ENCODE measurements around the gene FOSL2. TPM values are rescaled to one million over a fixed set of nuclear protein-coding genes. Genes with fewer than 3 reads are reported as not detected.
A peak's percentile ranks its signal among the peaks of the same experiment; 100 is the strongest.

Gene FOSL2
- total and polyA plus RNA-seq, 4 donors: 4.5 to 14.2 (median 10.7) TPM

DNA sequence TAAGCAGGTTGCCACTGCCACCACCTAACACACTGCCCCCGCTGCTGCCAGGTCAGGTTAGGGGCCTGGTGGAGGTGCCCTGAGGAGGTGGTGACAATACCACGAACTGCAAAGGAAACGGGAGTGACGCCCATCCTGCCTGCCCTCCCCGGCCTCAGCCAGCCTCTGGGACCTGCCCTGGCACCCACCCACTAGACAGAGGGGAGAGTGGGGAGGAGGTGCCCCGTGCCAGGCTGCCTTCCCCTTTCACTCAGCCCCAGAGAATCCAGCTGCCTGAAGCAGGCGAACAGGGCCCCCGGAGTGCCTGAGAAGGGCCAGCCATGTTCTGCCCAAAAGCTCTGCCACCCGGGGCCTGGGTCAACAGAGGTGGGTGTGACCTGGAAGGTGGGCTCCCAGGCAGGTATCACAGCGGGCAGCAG, 44.5 kb upstream of the FOSL2 start:
- WGBS (ENCODE audit: insufficient coverage): 89% methylated on average over 5 of the region's 10 CpGs
- no peak for DNase-seq (ENCODE audit: low read depth in 4 of 6, low spot score in 6 of 6)
- Histone ChIP-seq H3K27ac (ENCODE audit: low read depth, low read length) (no peak overlapping the region), H3K4me1 (ENCODE audit: control insufficient read depth, insufficient read depth, low read length) (no peaks in the 10 kb centered on the region), H3K9me3 (ENCODE audit: control insufficient read depth, insufficient read depth, low read length) (no peaks in the 10 kb centered on the region), H3K4me3 (ENCODE audit: low read depth, low read length) (no peak overlapping the region), H3K36me3 (ENCODE audit: control insufficient read depth, insufficient read depth, low read length) (no peaks in the 10 kb centered on the region), H3K27me3 (ENCODE audit: control insufficient read depth, insufficient read depth, low read length) (no peaks in the 10 kb centered on the region)

DNA sequence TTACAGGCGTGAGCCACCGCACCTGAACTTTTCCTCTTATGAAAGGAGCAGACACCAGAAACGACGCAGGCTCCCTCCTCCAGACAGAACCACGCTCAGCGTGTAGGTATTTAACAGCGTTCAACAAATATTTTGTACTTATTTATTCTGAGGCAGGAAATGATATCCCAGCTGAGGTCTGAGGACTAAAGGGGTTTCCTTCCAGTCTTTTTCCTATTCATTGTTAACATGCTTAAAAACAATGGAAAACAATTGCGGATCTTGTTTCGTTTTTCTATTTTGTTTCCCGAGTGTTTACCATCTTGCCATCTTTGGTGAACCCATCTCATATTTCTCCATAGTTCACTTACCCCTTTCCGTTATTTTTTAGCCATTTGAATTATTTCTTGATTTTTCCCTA, 43.7 kb upstream of the FOSL2 start:
- WGBS (ENCODE audit: insufficient coverage): 95% methylated on average over 3 of the region's 11 CpGs
- no peaks in the 10 kb centered on the region for H3K4me1 ChIP-seq (ENCODE audit: control insufficient read depth, insufficient read depth, low read length)

GRCh38 chr2:28349546-28350165, 43.0 kb upstream of the FOSL2 start:
- 93% methylated on average over 6 of the region's 11 CpGs for WGBS (ENCODE audit: insufficient coverage)
- Histone ChIP-seq H3K9me3 (ENCODE audit: control insufficient read depth, insufficient read depth, low read length) (no peaks in the 10 kb centered on the region), H3K27ac (ENCODE audit: low read depth, low read length) (no peak overlapping the region), H3K4me3 (ENCODE audit: low read depth, low read length) (no peak overlapping the region), H3K36me3 (ENCODE audit: control insufficient read depth, insufficient read depth, low read length) (no peaks in the 10 kb centered on the region), H3K4me1 (ENCODE audit: control insufficient read depth, insufficient read depth, low read length) (no peaks in the 10 kb centered on the region), H3K27me3 (ENCODE audit: control insufficient read depth, insufficient read depth, low read length) (no peaks in the 10 kb centered on the region)
- DNase-seq (ENCODE audit: low read depth in 4 of 6, low spot score in 6 of 6): no peak

More for the DNA sequence above, 43.7 kb upstream of the FOSL2 start:
- DNase-seq (ENCODE audit: low read depth in 4 of 6, low spot score in 6 of 6): no peak
- Histone ChIP-seq H3K27me3 (ENCODE audit: control insufficient read depth, insufficient read depth, low read length) (no peaks in the 10 kb centered on the region), H3K4me3 (ENCODE audit: low read depth, low read length) (no peak overlapping the region), H3K9me3 (ENCODE audit: control insufficient read depth, insufficient read depth, low read length) (no peaks in the 10 kb centered on the region), H3K27ac (ENCODE audit: low read depth, low read length) (no peak overlapping the region), H3K36me3 (ENCODE audit: control insufficient read depth, insufficient read depth, low read length) (no peaks in the 10 kb centered on the region)

DNA sequence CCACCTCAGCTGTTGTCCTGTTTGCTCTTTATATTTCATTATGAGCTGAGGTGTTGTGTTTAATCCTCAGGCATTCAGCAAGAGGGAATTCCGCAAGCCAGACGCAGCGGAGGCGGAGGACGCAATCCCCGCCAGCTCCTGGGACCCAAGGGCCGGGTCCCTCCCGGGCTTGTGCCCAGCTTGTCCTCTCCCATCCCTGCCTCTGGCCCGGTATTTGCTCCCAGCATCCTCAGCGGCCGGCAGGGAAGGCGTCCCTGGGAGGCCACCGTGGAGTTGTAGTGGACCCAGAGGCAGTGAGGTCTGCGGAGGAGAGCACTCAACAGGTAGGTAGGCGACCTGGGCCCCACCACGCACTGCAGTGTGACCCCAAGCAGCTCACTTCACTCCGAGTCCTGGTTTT, 42.5 kb upstream of the FOSL2 start:
- H3K36me3 ChIP-seq (ENCODE audit: control insufficient read depth, insufficient read depth, low read length): no peaks in the 10 kb centered on the region
- DNase-seq (ENCODE audit: low read depth in 4 of 6, low spot score in 6 of 6): no peak
- no peaks in the 10 kb centered on the region for H3K27me3 ChIP-seq (ENCODE audit: control insufficient read depth, insufficient read depth, low read length)
- H3K4me3 ChIP-seq (ENCODE audit: low read depth, low read length): no peak overlapping the region
- no peak overlapping the region for H3K27ac ChIP-seq (ENCODE audit: low read depth, low read length)
- H3K9me3 ChIP-seq (ENCODE audit: control insufficient read depth, insufficient read depth, low read length): no peaks in the 10 kb centered on the region
- H3K4me1 ChIP-seq (ENCODE audit: control insufficient read depth, insufficient read depth, low read length): peaks cover under 1% of the 10 kb centered on the region
- WGBS (ENCODE audit: insufficient coverage): 93% methylated on average over 7 of the region's 17 CpGs

DNA sequence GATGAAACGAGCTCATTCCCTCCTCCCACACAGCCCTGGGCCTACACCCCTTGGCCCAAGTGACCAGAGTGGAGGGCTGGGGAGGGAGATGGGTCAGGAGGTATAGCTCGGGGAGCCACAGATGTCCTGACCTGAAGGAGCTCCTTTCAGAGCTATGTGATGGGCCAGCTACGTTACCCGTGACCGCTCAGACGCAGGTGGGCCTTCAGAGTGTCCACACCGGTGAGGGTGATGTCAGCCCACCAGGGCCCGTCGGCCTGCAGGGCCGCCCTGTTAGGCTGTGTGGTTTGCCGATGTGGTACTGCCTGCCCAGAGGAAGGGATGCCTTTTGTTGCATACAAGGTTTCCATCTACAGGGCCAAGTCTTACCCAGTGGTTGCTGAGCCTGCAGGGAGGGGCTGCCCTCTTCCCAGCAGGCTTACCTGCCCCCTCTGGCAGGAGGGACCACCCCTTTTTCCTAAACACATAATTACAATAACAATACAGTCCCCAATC, 41.8 kb upstream of the FOSL2 start:
- DNase-seq (ENCODE audit: low read depth in 4 of 6, low spot score in 6 of 6): no peak
- Histone ChIP-seq H3K27me3 (ENCODE audit: control insufficient read depth, insufficient read depth, low read length) (no peaks in the 10 kb centered on the region), H3K9me3 (ENCODE audit: control insufficient read depth, insufficient read depth, low read length) (no peaks in the 10 kb centered on the region), H3K4me1 (ENCODE audit: control insufficient read depth, insufficient read depth, low read length) (peaks cover 7% of the 10 kb centered on the region), H3K27ac (ENCODE audit: low read depth, low read length) (no peak overlapping the region), H3K4me3 (ENCODE audit: low read depth, low read length) (no peak overlapping the region), H3K36me3 (ENCODE audit: control insufficient read depth, insufficient read depth, low read length) (no peaks in the 10 kb centered on the region)
- WGBS (ENCODE audit: insufficient coverage): 93% methylated on average over 10 of the region's 11 CpGs

DNA sequence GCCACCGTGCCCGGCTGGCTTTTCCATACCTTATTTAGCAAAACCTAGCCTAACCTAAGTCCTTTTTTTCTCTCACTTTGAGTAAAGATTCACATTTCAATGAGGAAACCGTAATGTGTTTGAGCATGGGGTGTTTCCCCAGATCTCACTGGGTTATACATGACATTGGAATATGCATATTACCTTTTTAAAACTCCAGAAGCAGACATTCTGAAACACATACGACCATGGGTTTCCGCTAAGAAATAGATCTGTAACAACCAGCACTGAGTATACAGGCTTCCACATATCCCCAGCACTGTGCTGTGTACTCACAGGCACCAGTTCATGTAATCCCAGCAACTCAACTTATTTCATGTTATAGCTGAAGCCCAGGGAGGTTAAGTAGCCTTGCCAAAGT, 41.0 kb upstream of the FOSL2 start:
- WGBS (ENCODE audit: insufficient coverage): 93% methylated on average over 5 of the region's 5 CpGs
- Histone ChIP-seq H3K27me3 (ENCODE audit: control insufficient read depth, insufficient read depth, low read length) (no peaks in the 10 kb centered on the region), H3K9me3 (ENCODE audit: control insufficient read depth, insufficient read depth, low read length) (no peaks in the 10 kb centered on the region), H3K27ac (ENCODE audit: low read depth, low read length) (peak overlapping the region; percentile 22), H3K4me3 (ENCODE audit: low read depth, low read length) (no peak overlapping the region), H3K4me1 (ENCODE audit: control insufficient read depth, insufficient read depth, low read length) (peaks cover 15% of the 10 kb centered on the region), H3K36me3 (ENCODE audit: control insufficient read depth, insufficient read depth, low read length) (no peaks in the 10 kb centered on the region)
- DNase-seq (ENCODE audit: low read depth in 4 of 6, low spot score in 6 of 6): no peak

- H3K27ac ChIP-seq (ENCODE audit: low read depth, low read length): peak overlapping the region; percentile 22
- DNase-seq (ENCODE audit: low read depth in 4 of 6, low spot score in 6 of 6): peak in 1 of 6 donors; percentile 25
- WGBS (ENCODE audit: insufficient coverage): 78% methylated on average over 4 of the region's 5 CpGs
Observed at GRCh38 chr2:28352104-28352503, 40.6 kb upstream of the FOSL2 start.

DNA sequence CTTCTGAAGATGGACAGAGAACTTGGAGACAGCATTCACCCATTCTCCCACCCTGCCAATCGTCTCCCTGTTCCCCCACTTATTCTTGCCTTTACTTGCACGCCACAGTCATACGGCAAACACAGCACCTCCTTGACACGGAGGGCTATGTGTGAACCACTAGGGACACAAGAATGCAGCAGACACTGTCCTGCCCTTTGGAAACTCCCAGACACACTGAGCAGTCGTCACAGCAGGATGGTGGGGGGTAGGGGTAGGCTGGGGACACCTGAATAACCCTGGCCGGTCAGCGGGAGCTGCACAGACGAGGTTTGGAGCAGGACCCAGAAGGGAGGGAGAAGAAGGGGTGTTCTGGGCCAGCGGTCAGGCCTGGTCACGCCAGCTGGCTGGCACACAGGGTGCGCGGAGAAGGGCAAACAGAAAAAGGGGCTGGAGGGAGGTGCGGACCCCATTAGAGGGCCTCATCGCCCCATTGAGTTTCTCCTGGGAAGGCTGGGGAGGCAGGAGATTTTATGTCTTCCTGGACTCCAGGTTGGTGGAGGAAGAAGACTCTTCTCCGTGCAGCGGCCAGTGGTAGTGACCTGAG, 40.0 kb upstream of the FOSL2 start:
- H3K4me1 ChIP-seq (ENCODE audit: control insufficient read depth, insufficient read depth, low read length): peaks cover 16% of the 10 kb centered on the region
- H3K4me3 ChIP-seq (ENCODE audit: low read depth, low read length): no peak overlapping the region
- H3K9me3 ChIP-seq (ENCODE audit: control insufficient read depth, insufficient read depth, low read length): no peaks in the 10 kb centered on the region
- 79% methylated on average over 14 of the region's 16 CpGs for WGBS (ENCODE audit: insufficient coverage)
- no peak for DNase-seq (ENCODE audit: low read depth in 4 of 6, low spot score in 6 of 6)
- no peak overlapping the region for H3K27ac ChIP-seq (ENCODE audit: low read depth, low read length)
- H3K27me3 ChIP-seq (ENCODE audit: control insufficient read depth, insufficient read depth, low read length): no peaks in the 10 kb centered on the region
- H3K36me3 ChIP-seq (ENCODE audit: control insufficient read depth, insufficient read depth, low read length): no peaks in the 10 kb centered on the region

More at GRCh38 chr2:28352104-28352503, 40.6 kb upstream of the FOSL2 start:
- Histone ChIP-seq H3K4me1 (ENCODE audit: control insufficient read depth, insufficient read depth, low read length) (peaks cover 16% of the 10 kb centered on the region), H3K4me3 (ENCODE audit: low read depth, low read length) (no peak overlapping the region), H3K9me3 (ENCODE audit: control insufficient read depth, insufficient read depth, low read length) (no peaks in the 10 kb centered on the region), H3K27me3 (ENCODE audit: control insufficient read depth, insufficient read depth, low read length) (no peaks in the 10 kb centered on the region), H3K36me3 (ENCODE audit: control insufficient read depth, insufficient read depth, low read length) (no peaks in the 10 kb centered on the region)

DNA sequence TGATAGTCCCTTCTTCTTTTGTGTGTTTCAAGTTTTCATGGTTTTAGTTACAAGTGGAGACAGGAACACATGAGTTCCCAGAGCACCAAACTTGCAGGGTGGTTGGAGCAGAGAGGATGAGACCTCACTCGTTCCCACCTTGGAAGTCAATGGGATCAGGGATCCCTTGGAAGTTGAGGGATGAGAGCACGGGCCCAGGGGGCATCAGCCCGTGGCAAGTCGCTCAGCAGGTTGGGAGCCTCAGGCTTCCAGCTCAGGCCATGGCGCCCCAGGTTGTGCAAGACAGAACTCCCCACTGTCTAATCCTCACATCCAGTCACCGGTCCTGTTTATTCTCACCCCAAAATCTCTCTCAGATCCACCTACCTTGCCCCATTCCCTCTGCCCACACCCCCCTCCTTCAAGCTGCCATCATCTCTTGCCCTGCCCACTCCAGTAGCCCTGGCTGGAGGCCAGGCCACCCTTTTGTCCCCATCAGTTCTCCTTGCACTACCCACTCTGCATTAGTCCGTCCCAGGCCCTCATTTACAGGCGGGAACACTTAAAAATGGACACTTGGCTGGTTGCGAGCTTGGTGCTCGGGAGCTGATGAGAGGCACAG, 37.6 kb upstream of the FOSL2 start:
- peaks cover 16% of the 10 kb centered on the region for H3K4me1 ChIP-seq (ENCODE audit: control insufficient read depth, insufficient read depth, low read length)
- no peaks in the 10 kb centered on the region for H3K36me3 ChIP-seq (ENCODE audit: control insufficient read depth, insufficient read depth, low read length)
- no peak overlapping the region for H3K27ac ChIP-seq (ENCODE audit: low read depth, low read length)
- H3K9me3 ChIP-seq (ENCODE audit: control insufficient read depth, insufficient read depth, low read length): no peaks in the 10 kb centered on the region
- no peaks in the 10 kb centered on the region for H3K27me3 ChIP-seq (ENCODE audit: control insufficient read depth, insufficient read depth, low read length)
- 87% methylated on average over 10 of the region's 10 CpGs for WGBS (ENCODE audit: insufficient coverage)
- no peak for DNase-seq (ENCODE audit: low read depth in 4 of 6, low spot score in 6 of 6)
- no peak overlapping the region for H3K4me3 ChIP-seq (ENCODE audit: low read depth, low read length)
